T47D (cell line): ENCODE results near the gene CLCA2.

Experiments
- DNase-seq, 2 experiments: peaks; one replicate each; pipeline versions ENCODE4 v3.0.0 to v3.0.0-alpha.2; 2011 to 2012; ENCODE audit warnings: low read depth in 1 of 2, low spot score in 1 of 2
- JUND ChIP-seq: IDR thresholded peaks from 2 replicates; pipeline ENCODE4 v1.6.1; 2012; ENCODE audit warnings: low read depth
- in situ Hi-C: cut with HindIII; loops from 2 replicates; pipeline ENCODE4 v1.10.0; 2016; ENCODE audit warnings: low sequenced_read_pairs, low pct_unique_long_range_greater_than_20kb

The CLCA2 gene

DNA sequence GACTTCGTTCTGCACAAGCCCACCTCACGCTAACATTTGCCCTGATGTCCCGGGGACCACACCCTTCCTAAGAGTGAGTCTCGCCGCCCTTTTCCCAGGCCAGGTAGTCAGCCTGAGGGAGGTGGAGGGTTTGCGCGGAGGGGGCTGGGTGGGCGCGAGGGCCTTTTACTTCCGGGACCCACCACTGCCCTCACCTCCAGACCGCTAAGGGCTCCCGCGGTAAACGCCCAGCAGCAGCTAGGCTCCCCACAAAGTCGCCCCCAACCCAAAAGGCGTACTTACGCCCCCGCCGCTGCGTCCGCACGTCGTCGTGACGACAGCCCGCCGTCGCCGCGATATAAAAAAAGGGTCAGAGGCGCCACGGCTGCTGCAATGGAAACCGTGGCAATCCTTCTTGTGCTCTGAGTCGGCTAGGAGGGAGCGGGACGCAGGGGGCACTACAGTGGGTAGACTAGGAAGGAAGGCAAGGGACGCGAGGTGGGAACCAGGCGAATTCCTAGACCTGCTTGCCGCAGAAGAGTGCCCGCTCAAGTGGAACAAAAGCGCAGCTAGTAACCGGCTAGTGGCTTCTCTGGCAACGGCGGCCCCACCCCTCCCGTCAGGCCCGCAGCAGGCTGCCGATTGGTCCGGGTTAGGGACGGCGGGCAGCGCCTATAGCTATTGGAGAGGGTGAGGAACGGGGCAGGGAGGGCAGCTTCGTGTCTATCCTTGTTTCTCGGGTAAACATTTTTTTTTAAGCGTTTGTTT lies 28.0 kb upstream of the CLCA2 start, which contains the start of gene ODF2L:
TSS of gene ODF2L (minus strand) at position 573 of the 747 bp plus-strand sequence. CDS start 9,296 bp downstream, outside the sequence.
- in situ Hi-C loops = no loop called here
- TF ChIP-seq JUND = no peak
- DNase-seq = peak; percentile 54 to 84

DNA sequence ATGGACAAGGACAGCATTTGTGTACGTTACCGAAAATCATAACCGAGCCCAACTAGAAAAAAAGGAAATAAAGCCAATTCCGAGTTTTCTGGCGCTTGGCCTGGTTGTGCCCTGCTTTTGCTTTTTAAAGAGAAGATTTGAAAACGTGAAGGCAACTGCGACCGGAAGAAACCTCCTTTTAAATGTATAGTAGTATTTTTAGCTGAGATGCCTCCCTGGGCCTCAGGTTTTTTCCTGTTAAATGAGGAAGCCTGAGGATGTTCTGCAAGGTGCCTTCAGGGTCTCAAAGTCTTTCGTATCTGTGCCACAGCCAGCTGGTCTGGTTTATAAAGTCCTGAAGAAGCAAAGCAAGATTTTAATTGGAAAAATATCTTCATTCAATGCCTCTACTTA lies 27.5 kb upstream of the CLCA2 start:
- DNase-seq = no peak
- no peak for TF ChIP-seq JUND
- in situ Hi-C loops = no loop called here

DNA sequence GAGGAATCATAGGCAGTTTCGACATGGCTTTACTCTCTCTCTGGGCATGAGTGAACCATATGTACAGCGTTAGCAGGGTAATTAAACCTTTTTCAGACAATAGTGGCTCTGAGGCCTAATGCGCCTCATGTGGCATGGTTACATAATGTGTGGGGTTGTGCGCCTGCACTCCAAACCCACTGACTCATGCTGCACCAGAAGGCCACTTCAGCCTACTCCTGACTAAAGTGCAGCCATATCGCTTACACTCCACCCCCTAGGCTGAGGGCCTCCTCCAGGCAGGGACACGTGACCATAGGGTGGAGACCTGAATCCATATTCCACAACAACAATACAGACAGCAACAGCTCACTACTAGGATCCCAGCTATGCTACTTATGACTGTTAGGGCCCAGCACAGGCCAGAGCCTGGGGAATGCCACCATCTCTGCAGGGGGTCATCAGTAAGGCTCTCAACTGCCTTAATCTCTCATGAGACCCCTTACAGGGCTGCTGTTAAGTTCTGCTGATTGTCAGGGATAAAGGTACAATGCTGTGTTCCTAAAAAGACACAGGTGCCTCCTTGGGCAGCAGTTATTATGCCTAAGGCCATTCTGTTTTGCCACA lies 14.5 kb upstream of the CLCA2 start:
- in situ Hi-C loops = no loop called here
- DNase-seq = no peak
- TF ChIP-seq JUND = no peak

DNA sequence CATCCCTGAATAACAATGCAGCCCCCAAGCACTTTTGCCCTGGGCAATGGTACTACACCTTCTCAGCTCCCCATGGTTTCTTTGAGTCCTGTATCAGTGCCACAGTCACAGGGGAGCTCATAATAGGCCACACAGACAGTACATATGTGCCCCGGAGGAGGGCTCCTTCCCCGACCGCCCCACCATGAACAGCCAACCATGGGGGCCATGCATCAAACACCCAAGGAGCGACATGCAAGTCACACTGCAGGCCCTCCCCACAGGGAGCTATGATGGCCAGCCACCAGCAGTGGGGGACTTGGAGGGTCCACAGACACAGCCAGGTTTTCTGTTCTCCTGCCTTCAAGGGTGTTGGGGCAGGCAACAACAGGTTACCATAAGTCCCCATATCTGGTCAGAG lies 13.1 kb upstream of the CLCA2 start:
- no peak for DNase-seq
- no peak for TF ChIP-seq JUND
- in situ Hi-C loops = no loop called here

DNA sequence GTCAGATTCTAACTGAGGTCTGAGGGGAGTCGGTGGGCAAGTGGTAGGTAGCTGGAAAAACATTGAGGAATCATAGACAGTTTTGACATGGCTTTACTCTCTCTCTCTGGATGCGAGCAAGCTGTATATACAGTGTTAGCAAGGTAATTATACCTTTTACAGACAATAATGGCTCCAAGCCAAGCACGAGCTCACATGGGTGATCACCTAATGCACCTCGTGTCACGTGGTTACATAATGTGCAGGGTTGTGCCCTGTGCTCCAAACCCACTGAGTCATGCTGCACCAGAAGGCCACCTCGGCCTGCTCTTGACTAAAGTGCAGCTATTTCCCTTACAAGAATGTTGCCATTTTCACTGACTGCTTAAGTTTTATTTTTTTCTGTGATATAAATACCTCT lies 7.6 kb upstream of the CLCA2 start:
- TF ChIP-seq JUND = no peak
- in situ Hi-C loops = no loop called here
- peak in 1 of 2 experiments; percentile 13 for DNase-seq

DNA sequence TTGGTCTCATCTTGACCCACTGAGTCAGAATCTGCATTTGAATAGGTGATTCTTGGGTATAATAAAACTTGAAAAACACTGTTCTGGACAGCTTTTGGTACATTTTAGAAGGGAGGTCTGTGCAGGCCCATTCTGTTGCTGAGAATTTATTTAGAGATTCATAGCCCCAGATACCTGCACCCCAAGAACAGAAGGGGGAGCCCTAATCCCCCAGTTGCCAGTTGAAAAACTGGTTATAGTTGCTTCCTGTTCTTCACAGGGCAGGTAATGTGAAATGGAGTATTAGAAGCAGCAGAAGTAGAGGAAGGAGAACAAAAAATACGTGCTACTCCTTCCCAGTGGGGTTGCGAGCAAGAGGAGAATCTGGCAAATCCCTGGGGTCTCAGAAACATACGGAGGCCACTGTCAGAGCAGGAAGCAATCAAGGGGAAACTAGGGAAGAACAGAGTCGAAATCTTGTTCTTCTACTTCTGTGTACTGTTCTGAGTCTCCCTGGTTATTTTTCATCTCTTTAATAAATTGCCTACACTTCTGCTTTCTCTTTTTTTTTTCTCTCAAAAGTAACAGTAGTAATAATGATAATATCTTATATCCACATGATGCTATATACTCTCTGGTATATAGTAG lies 4.6 kb upstream of the CLCA2 start:
- in situ Hi-C loops = no loop called here
- DNase-seq = peak; percentile 23 to 71
- no peak for TF ChIP-seq JUND

DNA sequence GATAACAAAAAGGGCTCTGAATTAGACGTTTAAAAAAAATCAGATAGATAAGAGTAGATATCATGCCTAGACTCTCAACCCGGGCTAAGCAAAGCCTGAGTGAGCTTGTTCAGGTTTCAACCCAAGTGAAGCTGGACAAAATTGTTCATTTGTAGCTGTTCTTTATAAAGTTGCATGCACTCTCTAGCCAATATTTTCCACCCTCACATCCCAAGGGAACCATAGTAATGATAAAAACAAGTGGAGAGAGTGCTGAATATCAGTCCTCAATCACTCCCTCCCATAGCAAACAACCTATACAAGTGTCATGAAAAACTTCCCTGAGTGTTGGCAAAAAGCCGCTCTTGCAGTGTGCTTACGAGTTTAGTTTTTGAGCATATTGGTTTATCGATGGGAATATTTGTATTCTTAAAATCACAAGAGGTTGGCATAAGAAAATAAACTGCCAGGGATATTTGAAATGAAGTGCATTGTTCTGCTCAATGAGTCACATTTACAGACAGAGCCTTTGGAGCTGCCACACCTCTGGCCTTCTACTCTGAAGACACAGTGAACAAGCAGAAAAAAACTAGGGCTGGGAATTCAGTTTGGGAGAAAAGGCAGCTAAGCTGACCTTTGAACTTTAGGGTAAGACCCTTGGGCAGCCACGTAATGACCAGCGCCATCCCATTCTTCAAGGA lies 2.2 kb upstream of the CLCA2 start:
- in situ Hi-C loops = no loop called here
- no peak for DNase-seq
- no peak for TF ChIP-seq JUND

DNA sequence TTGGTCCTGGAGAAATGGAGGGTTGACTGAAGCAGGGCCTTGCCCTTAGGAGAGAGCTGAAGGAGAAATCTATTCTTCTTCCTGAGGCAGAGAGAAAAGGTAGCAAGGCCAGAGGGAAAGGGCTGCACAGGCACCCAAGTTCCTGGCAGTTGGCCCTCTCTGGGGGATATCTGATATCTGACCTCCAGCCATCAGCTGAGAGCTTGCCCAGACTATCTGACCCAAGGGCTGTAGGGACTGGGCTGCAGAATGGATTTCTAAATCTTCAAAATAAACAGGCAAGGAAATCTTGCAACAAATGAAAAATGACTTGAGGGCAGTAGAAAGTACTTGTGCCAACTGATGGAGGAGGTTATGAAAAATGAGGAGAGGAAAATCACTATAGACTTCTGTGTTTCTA lies 498 bp upstream of the CLCA2 start:
- DNase-seq = no peak
- no peak for TF ChIP-seq JUND
- in situ Hi-C loops = no loop called here

DNA sequence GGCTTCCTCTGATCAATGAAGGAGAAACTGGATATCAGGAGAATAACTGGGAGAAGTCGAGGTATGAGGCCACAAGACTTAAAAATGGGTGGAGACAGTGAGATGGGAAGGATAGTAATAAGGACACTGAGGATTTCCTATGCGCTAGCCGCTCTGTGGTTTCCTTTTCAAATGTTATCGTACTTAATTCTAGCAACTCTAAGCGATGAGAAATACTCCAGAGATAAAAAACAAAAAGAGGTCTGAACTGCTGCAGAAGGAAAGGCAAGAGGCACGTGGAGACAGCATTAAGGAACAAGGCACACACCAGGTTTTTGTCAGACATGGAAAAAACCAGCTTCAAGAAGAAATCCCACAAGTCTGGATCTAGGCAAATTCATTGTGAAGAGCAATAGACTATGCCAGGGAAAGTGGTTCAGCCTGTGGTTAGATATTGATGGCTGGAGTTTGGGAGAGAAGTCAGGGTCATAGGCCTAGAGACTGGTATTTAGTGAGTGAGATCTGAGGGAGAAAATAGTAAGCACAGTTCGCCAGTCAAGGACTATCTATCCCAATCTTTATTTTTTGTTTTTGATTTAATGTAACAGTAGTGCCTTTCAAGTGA lies 5.3 kb downstream of the CLCA2 start:
- DNase-seq = no peak
- TF ChIP-seq JUND = no peak
- in situ Hi-C loops = no loop called here

DNA sequence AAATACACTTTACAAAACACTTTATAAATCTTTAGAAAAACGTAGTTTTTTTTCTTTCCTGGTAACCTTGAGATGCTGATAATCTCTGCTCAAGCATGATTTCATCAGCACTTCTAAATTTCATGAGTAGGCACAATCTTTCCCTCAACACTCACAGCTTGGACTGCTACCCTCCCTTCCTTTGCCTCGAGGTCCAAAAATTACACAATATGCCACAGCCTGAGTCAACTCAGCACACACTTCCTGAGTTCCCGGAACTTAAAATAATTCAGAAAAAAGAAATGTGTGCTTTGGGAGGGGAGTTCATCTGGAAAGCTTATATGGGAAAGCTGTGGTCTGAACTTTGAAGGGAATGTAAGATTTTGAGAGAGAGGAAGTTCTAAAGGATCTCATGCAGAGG lies 5.9 kb downstream of the CLCA2 start:
- no peak for TF ChIP-seq JUND
- in situ Hi-C loops = no loop called here
- peak in 1 of 2 experiments; percentile 48 for DNase-seq

DNA sequence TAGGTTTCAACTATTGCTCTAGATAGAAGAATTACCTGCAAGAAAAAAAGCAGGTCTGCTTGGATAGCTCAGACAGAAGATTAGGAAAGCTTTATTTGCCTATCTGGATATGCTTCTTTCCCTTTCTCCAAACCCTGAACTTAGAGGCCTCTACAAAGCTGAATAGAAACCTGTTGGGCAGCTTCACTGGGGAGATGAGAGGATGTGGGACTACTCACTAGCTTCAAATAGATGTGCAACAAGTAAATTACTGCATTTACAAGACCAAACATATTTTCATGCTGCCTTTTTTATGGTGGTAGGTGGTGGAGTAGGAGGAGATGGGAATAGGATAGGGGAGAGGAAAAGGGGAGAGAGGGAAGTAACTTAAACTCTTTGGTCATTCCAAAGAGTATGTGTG lies 6.4 kb downstream of the CLCA2 start:
- TF ChIP-seq JUND = no peak
- in situ Hi-C loops = no loop called here
- DNase-seq = peak in 1 of 2 experiments; percentile 30

DNA sequence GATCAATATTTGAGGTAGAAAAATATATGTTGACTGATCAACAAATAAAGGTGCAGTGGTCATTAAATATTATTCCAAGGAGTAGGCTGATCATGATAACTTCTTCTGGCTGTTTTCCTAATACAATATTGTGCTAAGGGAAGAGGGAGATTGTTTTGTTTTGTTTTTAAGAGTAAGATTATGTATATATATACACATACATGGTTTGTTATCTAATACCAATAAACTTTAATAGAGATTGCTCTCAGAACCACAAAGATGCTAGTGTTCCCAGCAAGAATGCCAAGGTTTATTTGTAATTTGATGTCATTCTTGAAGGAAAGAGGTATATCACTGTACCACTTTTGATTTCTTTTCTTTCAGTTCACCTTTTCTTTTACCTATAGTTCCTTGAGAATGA lies 10.1 kb downstream of the CLCA2 start:
- in situ Hi-C loops = no loop called here
- DNase-seq = no peak
- no peak for TF ChIP-seq JUND
